Activated CD8-positive, alpha-beta memory T cell treated with anti-CD3 and anti-CD28 coated beads, Interleukin-2, amount 50 U/mL, for 1 hour (primary cell): ENCODE measurements around the gene PNPLA7.
"Not testable (repeated sequence)": the region's sequence is repeated elsewhere in the genome, so short reads cannot be mapped to it uniquely, and the experiment has no call there.

Experiments
- DNase-seq: peaks from one replicate; pipeline ENCODE4 v3.0.0-alpha.2; 2020; ENCODE audit errors: extremely low read depth

The PNPLA7 gene

GRCh38 chr9:137422604-137423513 is 127.3 kb downstream of the PNPLA7 start, which contains the start of the genes EXD3 and NOXA1:
TSS of gene EXD3 (minus strand) at chr9:137423162. CDS start at chr9:137395357, 27,805 bp downstream.
TSS of gene NOXA1 (plus strand) at chr9:137423393. CDS start at chr9:137423530, 137 bp downstream.
- DNase-seq = peak; percentile 85

DNA sequence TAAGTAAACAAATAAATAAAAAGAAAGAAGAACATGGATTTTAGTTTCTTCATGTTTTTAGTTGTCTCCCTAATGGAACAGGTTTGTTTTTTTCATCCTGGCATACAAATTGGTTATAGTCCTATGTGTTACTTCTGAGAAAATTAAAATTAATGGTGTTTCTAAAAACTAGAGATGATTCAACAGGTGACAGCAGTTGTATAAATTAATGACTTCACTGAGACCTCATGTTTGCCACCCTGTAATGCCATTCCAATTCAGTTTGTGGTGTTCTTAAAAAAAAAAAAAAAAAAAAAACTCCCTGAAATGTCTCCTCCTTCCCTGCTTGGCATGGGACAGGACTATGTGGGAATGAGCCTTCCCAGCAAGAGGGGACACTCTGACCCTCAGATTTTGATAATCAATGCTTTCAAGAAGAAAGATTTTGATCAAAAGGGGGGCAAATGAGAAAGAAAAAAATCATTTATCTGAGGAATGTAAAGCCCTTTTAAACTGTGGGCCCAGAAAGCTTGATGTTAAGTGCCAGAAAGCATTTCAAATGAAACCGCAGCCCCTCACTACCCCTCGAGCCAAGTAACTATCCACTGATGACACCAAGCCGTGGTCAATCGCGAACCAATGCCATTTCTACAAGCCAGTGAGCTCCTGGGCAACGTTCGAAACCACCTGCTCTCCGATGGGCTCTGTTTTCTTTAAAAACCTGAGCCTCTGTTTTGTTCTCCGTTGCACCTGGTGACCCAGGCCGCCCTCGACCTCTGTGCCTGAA is 128.2 kb downstream of the PNPLA7 start:
- no peak for DNase-seq

DNA sequence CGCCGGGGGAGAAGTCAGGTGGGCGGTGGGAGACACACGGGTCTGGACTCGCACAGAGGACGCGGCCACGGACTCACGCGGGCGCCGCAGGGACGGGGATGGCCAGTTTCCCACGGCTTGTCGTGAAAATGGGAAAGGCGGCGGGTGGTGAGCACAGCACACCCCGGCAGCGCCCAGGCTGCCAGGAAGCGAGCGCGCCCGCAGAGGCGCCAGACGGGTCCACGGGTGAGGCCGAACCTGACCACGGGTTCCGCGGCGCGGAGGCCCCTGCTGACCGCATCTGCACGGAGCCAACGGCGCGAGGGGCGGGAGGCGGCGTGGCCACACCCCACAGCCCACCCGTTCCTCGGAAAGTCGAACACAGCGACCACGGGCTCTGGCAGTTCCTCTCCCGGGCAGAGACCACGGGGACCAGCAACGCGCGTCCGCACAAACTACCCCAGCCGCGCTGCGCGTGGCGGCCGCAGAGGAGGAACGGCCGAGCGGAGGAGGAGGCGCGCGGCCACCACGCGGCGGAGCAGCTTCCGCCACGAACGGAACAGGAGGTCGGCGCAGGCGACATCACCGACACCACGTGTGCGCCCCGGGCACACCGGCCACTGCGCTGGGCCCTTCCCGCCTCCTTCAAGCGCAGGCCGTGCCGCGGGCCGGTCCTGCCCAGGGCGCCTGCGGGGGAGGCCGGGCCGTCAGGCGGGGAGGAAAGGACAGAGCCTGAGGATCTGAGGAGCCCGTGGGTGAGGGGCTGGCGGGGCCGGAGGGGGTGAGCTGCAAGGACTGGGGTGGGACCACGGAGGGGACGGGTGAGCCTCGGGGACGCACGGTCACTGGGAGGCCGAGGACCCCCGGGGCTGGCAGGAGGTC is 132.8 kb downstream of the PNPLA7 start:
- no peak for DNase-seq

GRCh38 chr9:137416563-137417151 is 133.5 kb downstream of the PNPLA7 start:
- no peak for DNase-seq

- no peak for DNase-seq
Measured at GRCh38 chr9:137416006-137416562, 134.1 kb downstream of the PNPLA7 start.

DNA sequence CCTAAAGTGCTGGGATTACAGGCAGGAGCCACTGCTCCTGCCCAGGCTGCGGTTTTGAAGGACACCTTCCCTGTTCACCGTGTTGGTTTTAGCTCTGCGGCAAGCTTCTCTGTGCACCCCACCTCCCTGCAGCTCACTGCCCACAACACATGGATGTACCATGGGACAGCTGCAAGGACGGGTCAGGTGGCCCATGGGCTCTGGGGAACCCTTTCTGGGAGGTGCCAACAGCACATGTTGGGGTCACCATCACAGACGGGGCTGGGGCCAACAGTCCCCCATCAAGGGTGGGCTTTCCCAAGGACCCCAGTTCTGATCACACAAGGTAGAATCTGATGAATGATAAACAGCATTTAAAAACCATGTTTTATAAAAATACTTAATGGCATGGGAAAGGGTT is 134.8 kb downstream of the PNPLA7 start:
- no peak for DNase-seq

DNA sequence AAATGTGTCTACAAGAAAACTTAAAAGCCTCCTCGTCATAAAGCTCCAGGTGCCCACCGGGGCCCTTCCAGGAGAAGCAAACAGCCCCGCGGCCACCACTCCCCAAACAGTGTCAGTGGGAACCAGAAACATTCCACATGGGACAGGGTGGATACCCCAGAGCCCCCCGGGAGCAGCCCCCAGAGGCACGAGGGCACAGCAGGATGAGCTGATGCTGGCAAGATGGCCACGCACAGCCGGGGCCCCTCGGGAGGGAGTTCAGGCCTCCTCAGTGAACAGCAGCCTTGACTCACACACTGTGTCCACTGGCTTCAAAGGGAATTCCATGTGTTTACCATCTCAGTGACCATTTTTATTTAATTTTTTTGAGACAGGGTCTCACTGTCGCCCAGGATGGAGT is 137.8 kb downstream of the PNPLA7 start:
- no peak for DNase-seq

DNA sequence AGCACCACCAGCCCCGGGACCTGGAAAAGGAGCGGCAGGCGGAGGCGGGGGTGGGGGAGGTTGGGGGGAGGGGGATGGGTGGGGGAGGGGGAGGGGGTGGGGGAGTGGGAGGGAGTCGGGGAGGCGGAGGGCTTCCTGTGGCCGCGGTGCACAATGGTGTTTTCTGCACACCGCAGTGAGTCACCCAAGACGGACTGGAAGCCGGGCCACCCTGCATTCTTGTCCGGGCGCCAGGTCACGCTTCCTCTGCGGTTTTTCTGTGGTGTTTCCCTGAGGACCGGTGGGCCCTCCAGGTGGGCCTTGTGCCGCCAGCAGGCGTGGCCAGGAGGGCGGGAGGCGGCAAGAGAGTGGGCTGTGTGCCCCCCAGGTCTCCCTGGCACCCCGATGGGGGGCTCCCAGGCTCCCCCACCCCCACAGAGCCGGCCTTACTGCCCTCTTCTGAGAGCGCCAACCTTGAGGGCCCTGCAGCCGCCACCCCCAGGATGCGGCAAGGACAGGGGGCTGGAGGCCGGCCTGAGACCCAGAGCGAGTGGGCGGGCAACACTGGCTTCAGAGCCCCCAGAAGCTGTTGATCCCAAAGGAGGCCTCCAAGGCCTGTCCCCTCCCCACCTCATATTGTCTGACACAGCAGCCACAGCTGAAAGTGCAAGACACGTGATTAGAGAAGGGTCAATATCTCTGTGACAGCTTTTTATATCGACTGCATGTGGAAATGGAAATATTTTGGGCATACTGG is 138.4 kb downstream of the PNPLA7 start:
- no peak for DNase-seq

GRCh38 chr9:137411260-137411644 is 138.9 kb downstream of the PNPLA7 start:
- DNase-seq = no peak

- no peak for DNase-seq
Measured at GRCh38 chr9:137410891-137411249, 139.3 kb downstream of the PNPLA7 start.

DNA sequence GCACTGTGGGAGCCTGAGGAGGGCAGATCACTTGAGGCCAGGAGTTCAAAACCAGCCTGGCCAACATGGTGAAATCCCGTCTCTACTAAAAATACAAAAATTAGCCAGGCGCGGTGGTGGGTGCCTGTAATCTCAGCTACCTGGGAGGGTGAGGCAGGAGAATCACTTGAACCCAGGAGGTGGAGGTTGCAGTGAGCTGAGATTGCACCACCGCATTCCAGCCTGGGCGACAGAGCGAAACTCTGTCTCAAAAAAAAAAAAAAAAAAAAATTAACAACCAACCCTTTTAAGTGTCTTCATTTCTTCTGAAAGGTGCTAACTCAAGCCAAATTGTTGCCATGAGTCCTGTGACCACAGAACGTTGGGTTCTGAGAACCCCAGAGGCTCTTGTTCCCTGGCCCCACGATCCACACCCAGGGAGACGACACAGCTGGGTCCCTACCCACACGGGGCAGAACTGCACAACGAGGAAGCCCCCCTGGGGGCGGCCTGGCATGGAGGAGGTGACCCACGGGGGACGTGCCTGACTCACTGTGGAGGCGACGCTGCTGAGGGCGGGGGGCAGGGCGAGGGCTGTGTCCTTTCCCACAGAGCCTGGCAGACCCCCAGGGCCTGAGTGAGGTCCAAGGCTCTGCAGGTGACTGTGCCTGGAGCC is 139.8 kb downstream of the PNPLA7 start:
- not testable (repeated sequence) for DNase-seq
